H1 (cell line): ENCODE results near the gene PLAC1. TPM values are rescaled to one million over a fixed set of nuclear protein-coding genes. Genes with fewer than 3 reads are reported as not detected.

Experiments used
- CTCF ChIP-seq, 3 experiments: IDR thresholded peaks; 1 replicate in 2 of 3; 2 replicates in 1 of 3; pipeline versions ENCODE4 v1.5.1 to v1.6.1; 2011; ENCODE audit warnings: low read length in 3 of 3, mild to moderate bottlenecking in 3 of 3, inconsistent platforms in 2 of 3, low read depth in 1 of 3, moderate library complexity in 1 of 3; ENCODE audit not compliant: insufficient read depth in 1 of 3; ENCODE audit errors: control extremely low read depth in 1 of 3
- POLR2AphosphoS5 ChIP-seq: IDR thresholded peaks from 2 replicates; pipeline ENCODE4 v1.6.1; 2011; ENCODE audit warnings: low read depth, low read length
- polyA plus RNA-seq, 7 experiments: library from polyadenylated mRNA; depleted of rRNA in 3 of 7; stranded (reverse) in 5 of 7; unstranded in 2 of 7; fragments of >200 nt in 5 of 7; fragments of 200-250 nt in 2 of 7; gene quantifications; 1 replicate in 5 of 7; 2 replicates in 1 of 7; 4 replicates in 1 of 7; pipeline versions ENCODE4 v1.2.1 to v1.2.3, GENCODE V29; 2011 to 2013; ENCODE audit warnings: missing spikeins in 2 of 7, mixed read lengths in 2 of 7
- total RNA-seq: library from RNA; stranded (reverse); fragmentation: NEBNext Ultra II Directional; extraction: Animal tissue kit (Norgen Biotek cat#: 25700); gene quantifications from 2 replicates; pipeline ENCODE4 v1.2.1, GENCODE V29; 2021

Gene PLAC1
- total and polyA plus RNA-seq, 2 of the 8 experiments (the other 6 are each of a cell fraction or from before 2014, with no cell fraction given): 1.8 TPM; not detected in 1

DNA sequence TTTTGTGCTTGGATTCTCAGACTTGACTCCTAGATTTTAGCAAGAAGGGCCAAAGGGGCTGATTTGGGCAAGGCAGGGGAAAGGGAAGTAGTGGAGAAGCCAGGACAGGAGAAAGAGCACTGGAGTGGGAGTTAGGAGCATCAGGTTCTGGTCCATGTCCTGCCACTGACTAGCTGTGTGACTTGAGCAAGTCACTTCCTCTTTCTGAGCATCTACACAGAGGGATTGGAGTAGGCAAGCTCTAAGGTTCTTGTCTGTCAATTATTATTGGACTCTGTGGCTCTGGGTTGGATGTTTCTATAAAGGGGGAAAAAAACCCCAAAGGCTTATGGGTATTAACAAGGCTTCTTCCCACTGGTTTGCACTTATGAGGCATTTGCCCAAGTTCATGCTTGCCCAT, 24.4 kb downstream of the PLAC1 start (continued):
- TF ChIP-seq CTCF (IDR thresholded peaks at IDR 0.05; ENCODE audit: control extremely low read depth in 1 of 3, insufficient read depth in 1 of 3, low read depth in 1 of 3, low read length in 3 of 3) (no peak), POLR2AphosphoS5 (no peak)
